GM04504 (cell line): ENCODE measurements around the gene ZMYND8.
A peak's percentile ranks its signal among the peaks of the same experiment; 100 is the strongest.
"Not testable (repeated sequence)": the region's sequence is repeated elsewhere in the genome, so short reads cannot be mapped to it uniquely, and the experiment has no call there.

Experiments
- DNase-seq: peaks from one replicate; pipeline ENCODE4 v3.0.0-alpha.2; 2012; ENCODE audit warnings: low read depth

Gene ZMYND8

GRCh38 chr20:47286681-47287080, 69.8 kb downstream of the ZMYND8 start:
- no peak for DNase-seq

DNA sequence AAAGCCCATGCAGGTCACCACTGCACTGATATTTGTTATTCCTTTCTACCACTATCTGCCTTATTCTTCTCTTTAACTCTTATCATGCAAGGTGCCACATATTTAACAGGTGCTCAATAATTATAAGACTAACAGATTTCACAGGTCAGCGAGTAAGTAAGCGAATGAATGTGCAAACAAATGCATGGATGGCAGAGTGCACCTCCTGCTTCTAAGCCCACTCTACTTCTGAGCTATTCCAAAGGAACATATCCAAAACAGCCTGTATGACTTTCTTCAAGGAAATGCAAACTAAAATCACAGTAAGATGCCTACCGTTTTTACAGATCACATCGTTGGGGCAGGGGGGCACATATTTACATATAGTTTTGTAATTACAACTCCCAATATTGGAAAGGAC, 71.3 kb downstream of the ZMYND8 start:
- DNase-seq, result no peak

DNA sequence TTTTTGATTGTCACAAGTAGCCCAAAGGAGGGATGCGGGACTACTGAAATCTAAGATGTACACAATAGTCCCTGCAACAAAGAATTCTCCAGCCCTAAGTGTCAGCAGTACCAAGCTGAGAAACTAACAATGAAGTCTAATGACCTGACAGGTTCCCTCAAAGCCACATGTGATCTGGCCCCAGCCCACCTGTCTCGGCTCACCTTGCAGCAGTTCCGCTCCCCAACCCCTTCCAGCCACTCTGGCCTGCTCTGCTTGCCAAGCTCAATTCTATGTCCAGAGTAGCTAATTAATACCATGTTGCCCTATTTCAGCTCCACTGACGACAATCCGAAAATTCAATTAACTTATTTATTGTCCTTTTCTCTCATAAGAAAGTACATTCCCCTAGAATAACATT, 72.1 kb downstream of the ZMYND8 start:
- DNase-seq, result no peak

- no peak for DNase-seq
These were observed 73.1 kb downstream of the ZMYND8 start for GRCh38 chr20:47283411-47283810.

DNA sequence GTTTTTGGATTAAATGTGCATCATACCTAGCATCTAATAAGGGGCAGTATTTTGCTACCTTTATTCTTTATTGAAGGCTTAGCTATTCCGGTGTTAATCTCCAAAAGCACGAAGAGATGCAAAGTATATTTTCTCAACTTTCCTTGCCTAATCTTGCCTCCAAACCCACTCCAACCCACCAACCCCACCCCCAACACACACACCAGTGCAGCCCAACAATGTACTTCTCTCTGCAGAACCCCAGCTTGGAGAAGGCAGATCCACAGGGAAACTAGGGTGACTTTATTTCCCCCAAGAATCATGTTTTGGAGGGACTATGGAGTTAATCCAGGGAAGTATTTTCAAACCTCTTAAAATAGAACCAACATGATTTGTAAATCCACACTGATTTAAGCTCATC, 73.6 kb downstream of the ZMYND8 start:
- DNase-seq, result no peak

DNA sequence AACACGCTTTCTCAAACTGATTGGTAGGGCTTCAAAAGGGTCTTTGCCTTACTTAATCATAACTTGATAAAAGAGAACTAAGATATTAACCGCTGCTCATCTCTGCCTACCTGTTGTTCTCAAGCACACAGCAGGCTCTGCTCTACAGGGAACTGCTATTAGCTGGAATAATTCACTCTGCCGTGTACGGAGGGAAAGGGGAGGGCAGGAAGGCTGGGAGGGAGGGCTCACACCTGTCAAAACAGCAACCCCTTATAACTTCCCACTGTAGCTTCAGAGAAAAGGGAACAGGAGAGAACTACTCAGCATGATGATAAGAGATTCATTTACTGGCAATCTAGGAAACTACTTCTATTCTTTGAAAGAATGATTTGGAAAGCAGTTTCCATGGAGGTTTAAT, 75.1 kb downstream of the ZMYND8 start:
- no peak for DNase-seq

- no peak for DNase-seq
These were observed 75.8 kb downstream of the ZMYND8 start for GRCh38 chr20:47280668-47281067.

DNA sequence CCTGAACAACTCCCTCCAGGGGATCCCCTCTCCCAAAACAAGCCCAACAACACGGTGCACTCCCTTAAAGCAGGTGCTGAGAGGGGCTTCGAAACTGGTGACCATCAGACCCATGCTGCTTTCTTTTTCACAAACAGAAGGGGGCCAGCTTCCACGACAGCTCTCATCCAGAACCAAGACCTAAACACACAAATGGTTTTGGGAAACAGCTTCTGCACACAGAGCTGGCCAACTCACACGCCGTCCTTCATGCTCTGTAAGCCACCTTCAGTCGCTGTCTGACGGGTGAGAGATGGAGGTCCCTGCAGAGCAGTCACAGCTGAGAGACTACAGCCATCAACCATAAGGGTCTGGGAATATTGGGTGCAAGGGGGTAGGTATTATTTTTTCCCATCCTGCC, 76.3 kb downstream of the ZMYND8 start:
- DNase-seq, result no peak

GRCh38 chr20:47278907-47279348, 77.6 kb downstream of the ZMYND8 start:
- DNase-seq, result no peak

DNA sequence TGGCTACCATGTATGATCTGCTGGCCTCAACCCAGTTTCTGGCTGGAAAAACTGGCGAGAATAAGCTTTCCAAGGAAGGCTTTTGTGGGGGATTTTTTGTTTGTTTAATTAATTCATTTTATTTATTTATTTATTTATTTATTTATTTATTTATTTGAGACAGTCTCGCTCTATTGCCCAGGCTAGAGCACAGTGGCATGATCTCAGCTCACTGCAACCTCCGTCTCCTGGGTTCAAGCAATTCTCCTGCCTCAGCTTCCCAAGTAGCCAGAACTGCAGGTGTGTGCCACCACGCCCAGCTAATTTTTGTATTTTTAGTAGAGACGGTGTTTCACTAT, 79.0 kb downstream of the ZMYND8 start:
- DNase-seq, result not testable (repeated sequence)

GRCh38 chr20:47276851-47277534, 79.5 kb downstream of the ZMYND8 start:
- DNase-seq, result no peak

DNA sequence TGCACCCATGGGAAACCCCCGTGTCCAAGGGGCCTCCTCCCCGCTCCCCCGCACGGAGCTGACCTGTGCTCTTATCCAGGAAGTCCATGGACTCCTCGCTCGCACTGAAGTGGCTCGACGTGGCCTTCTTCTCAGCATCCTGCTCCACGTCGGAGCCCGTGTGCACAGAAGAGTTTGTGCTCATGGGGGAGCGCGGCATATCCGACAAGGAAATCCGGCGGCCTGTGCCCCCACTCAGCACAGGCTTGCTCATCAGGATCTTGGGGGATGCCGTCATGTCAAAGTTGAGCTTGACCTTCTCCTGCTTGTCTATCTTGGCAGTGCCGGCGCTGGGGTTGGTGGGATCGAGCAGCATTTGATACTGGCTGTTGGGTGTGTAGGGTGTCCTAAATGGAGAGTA, 80.2 kb downstream of the ZMYND8 start:
- DNase-seq, result no peak

GRCh38 chr20:47275548-47275947, 81.0 kb downstream of the ZMYND8 start:
- DNase-seq, result no peak

- peak; percentile 87 for DNase-seq
These were observed 81.9 kb downstream of the ZMYND8 start for GRCh38 chr20:47274401-47275108.

DNA sequence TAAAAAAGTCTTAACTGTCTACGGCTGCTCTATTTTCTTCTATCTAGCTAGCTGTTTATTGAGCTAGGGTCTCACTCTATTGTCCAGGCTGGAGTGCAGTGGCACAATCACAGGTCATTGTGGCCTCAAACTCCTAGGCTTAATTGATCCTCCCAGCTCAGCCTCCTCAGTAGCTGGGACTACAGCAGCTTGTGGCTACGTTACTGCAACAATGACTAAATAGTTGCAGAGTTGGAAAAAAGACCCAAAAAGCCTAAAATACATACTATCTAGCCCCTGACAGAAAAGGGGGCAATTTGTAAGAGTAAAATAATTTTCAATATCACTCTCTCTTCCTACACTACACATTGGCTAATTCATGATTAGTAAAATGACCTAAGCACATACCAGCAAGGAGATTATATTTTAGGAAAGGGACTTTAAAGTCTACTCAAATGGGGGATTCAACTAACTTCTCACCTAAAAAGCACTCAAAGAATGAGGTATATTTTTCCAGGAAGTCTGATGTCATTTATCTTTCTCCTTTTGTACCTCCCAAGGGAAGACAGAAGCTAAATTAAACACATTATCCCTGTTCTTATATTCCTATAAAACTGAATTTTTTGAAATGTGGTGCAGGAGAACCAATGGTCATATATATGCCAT, 82.8 kb downstream of the ZMYND8 start:
- DNase-seq, result no peak

GRCh38 chr20:47272893-47273590, 83.5 kb downstream of the ZMYND8 start:
- peak; percentile 38 for DNase-seq

DNA sequence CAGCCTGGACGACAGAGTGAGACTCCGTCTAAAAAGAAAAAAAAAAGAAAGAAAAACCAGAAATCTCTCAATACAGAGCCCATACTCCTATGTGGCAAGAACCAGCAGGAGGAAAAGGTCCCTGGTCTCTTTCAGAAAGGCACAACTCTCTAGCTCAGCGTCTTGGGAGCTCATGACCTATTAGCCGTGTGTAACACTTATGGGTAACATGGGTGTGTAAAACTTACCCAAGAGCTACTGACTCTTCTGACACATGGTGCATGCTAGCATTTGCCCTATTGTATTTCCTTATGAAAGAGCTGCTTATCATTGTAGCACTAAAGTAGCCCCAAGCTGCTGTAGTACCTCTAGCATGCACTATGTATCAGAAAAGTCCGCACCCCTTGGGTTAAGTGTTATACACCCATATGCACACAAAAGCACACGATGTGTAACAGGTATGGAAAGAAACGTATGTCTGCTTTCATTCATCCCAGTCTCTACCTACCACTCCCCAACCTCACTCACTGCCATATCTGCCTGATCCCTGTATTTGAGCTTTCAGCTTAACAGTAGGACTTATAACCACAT, 85.4 kb downstream of the ZMYND8 start:
- DNase-seq, result no peak

DNA sequence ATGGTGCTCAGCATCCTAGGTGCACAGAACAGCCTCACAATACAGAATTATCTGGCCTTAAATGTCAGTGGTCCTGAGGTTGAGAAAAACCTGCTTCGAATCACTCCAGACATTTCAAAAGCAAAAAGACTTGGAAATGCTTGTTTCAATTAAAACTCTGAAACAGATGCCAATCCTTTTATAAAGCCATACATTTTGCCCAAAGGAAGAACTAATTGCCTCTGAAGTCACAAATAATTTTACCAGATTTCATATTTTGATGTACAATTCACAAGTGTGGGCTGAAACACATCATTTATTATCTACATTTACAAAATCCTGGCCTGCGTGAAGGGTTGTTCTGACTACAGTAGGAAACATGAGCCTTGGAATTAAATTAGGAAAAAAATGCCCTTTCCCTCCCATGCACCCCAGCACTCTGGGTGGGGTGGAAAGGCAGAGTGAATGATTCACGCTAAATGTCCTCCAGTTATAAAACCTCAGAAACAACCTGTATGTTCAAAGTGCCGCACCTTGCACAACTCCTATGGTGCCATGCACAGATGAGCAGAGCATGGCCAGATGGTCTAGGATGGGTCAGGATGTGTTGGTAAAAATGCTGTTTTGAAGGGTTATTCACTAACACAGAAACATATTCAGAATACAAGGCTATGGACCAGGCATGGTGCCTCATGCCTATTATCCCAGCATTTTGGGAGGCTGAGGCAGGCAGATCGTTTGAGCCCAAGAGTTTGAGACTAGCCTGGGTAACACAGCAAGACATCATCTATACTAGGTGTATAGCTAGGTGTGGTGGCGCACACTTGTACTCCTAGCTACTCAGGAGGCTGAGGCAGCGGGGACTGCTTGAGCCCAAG, 87.0 kb downstream of the ZMYND8 start:
- DNase-seq, result no peak

- DNase-seq, result no peak
These were observed 88.9 kb downstream of the ZMYND8 start for GRCh38 chr20:47267621-47268020.

DNA sequence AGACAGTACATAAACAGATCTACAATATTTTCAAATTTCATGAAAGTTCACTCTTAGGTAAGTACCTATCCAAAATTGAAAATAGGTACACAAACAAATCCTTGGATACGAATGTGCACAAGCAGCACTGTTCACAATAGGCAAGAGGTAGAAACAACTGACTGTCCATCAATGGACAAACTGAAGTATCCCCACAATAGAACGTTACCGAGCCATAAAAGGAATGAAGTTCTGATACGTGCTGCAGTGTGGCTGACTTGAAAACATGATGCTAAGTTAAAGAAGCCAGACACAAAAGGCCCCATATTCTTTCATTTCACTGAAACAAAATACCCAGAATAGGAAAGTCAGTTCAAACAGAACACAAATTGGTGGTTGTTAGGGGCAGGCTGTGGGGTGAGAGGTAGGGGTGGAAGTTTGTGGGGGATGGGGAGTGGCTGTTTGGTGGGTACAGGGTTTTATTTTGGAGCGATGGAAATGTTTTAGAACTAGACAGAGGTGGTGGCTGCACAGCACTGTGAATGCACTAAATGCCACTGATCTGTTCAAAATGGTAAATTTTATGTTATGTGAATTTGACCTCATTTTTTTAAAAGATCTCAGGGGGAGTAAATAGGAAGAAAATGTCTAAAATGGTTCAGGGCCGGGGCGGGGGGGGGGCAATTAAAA, 89.5 kb downstream of the ZMYND8 start:
- no peak for DNase-seq

DNA sequence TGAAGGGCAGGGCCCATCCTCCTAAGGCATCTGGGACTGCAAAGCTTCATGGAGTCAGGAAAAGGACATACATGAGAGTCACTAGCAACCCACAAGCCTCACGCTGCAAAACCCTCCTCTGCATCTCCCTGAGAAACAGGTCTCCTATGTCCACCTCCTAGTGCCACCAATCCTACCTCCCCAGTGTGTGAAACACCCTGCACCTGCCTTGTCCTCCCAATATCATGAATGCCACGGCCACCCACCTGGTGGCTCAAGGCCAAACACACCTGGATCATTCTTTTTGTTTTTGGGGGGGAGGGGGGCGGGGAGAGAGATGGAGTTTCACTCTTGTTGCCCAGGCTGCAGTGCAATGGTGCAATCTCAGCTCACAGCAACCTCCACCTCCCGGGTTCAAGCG, 90.5 kb downstream of the ZMYND8 start:
- DNase-seq, result no peak
